H1 (cell line): Measurements from ENCODE around the gene SYP. TPM values are rescaled to one million over a fixed set of nuclear protein-coding genes. Genes with fewer than 3 reads are reported as not detected.

Experiments used
- CTCF ChIA-PET: fragments of 300-600 bp; sonication (Branson Sonifier 250); formaldehyde crosslinking; loops from one replicate; lab custom pipeline; 2021; ENCODE audit not compliant: partially characterized antibody; lab: Charles Lee
- POLR2A ChIA-PET: fragments of 300-600 bp; sonication (Branson Sonifier 250); formaldehyde crosslinking; loops from one replicate; lab custom pipeline; 2021; ENCODE audit warnings: inconsistent platforms; ENCODE audit not compliant: partially characterized antibody; lab: Charles Lee
- DNase-seq, 2 experiments: peaks; one replicate each; pipeline versions ENCODE4 v3.0.0 to v3.0.0-alpha.2; 2010 to 2022; ENCODE audit warnings: low spot score in 2 of 2, low read depth in 1 of 2, mixed read lengths in 1 of 2
- FAIRE-seq: peaks from 2 replicates; lab custom pipeline; 2011; peaks lifted over from hg19 to GRCh38; lab: Jason Lieb, UNC
- H2AFZ ChIP-seq: 2 replicates; pipeline ENCODE4 v1.8.1; 2012; ENCODE audit warnings: low read length, inconsistent platforms
- H2AK5ac ChIP-seq: 2 replicates; pipeline ENCODE4 v1.6.1; 2013; ENCODE audit warnings: low read depth, low read length
- H2BK120ac ChIP-seq: replicated peaks from 2 replicates; pipeline ENCODE3; 2013; ENCODE audit warnings: low read depth, low read length, inconsistent platforms
- H2BK12ac ChIP-seq: 2 replicates; pipeline ENCODE4 v1.6.1; 2013; ENCODE audit warnings: low read depth, low read length
- H2BK15ac ChIP-seq: 2 replicates; pipeline ENCODE4 v1.6.1; 2013; ENCODE audit warnings: low read length
- H2BK20ac ChIP-seq: 2 replicates; pipeline ENCODE4 v1.6.1; 2013; ENCODE audit warnings: low read length
- H2BK5ac ChIP-seq: 2 replicates; pipeline ENCODE4 v1.6.1; 2013; ENCODE audit warnings: low read depth, low read length
- H3K14ac ChIP-seq: 2 replicates; pipeline ENCODE4 v1.6.1; 2013; ENCODE audit warnings: inconsistent platforms; ENCODE audit not compliant: insufficient read length
- H3K18ac ChIP-seq: 2 replicates; pipeline ENCODE4 v1.6.1; 2013; ENCODE audit warnings: low read length; ENCODE audit errors: extremely low read depth
- H3K23ac ChIP-seq: 2 replicates; pipeline ENCODE4 v1.6.1; 2013; ENCODE audit warnings: inconsistent platforms; ENCODE audit not compliant: insufficient read length
- H3K23me2 ChIP-seq: 2 replicates; pipeline ENCODE4 v1.6.1; 2013; ENCODE audit warnings: low read depth, low read length
- H3K27ac ChIP-seq: 2 replicates; pipeline ENCODE4 v1.6.1; 2011; ENCODE audit warnings: low read depth, low read length, inconsistent platforms
- H3K27me3 ChIP-seq, 4 experiments: replicated peaks in 1 of 4; 1 replicate in 1 of 4; 2 replicates in 3 of 4; pipeline versions ENCODE4 v1.6.1 to v1.8.1; 2011 to 2013; ENCODE audit warnings: low read length in 3 of 4, mild to moderate bottlenecking in 3 of 4, inconsistent platforms in 2 of 4, mixed read lengths in 2 of 4, moderate library complexity in 1 of 4; ENCODE audit not compliant: control insufficient read depth in 3 of 4, insufficient read depth in 3 of 4; ENCODE audit errors: extremely low read depth in 1 of 4
- H3K36me3 ChIP-seq, 4 experiments: 2 replicates each; pipeline versions ENCODE4 v1.6.1 to v1.8.1; 2011 to 2013; ENCODE audit warnings: mild to moderate bottlenecking in 4 of 4, low read length in 3 of 4, moderate library complexity in 2 of 4, control low read depth in 1 of 4, inconsistent platforms in 1 of 4; ENCODE audit not compliant: insufficient read depth in 4 of 4, control insufficient read depth in 2 of 4
- H3K4ac ChIP-seq: replicated peaks from 2 replicates; pipeline ENCODE3; 2013; ENCODE audit warnings: low read length, low read depth, mixed read lengths, inconsistent platforms; ENCODE audit not compliant: insufficient read length
- H3K4me1 ChIP-seq, 4 experiments: replicated peaks in 1 of 4; 1 replicate in 1 of 4; 2 replicates in 3 of 4; pipeline versions ENCODE4 v1.6.1 to v1.8.1; 2011 to 2013; ENCODE audit warnings: low read length in 3 of 4, inconsistent platforms in 2 of 4, mixed read lengths in 1 of 4; ENCODE audit not compliant: insufficient read depth in 4 of 4, control insufficient read depth in 3 of 4
- H3K4me2 ChIP-seq, 2 experiments: 2 replicates each; pipeline versions ENCODE4 v1.6.1 to v1.8.1; 2011 to 2013; ENCODE audit warnings: low read depth in 2 of 2, low read length in 2 of 2, control low read depth in 1 of 2, inconsistent platforms in 1 of 2, mild to moderate bottlenecking in 1 of 2; ENCODE audit not compliant: insufficient read depth in 1 of 2
- H3K4me3 ChIP-seq, 4 experiments: fragments of 200-600, 300-600 bp in 1 of 4; sonication (generic), shearing (Covaris generic), sonication (Bioruptor Twin) in 1 of 4; 2 replicates each; pipeline versions ENCODE4 v1.5.1 to v1.8.1; 2011 to 2016; ENCODE audit warnings: low read length in 4 of 4, low read depth in 3 of 4, control low read depth in 2 of 4, inconsistent platforms in 2 of 4, mild to moderate bottlenecking in 2 of 4, mixed read lengths in 1 of 4, moderate library complexity in 1 of 4; ENCODE audit not compliant: insufficient read depth in 2 of 4; ENCODE audit errors: extremely low read depth in 1 of 4
- H3K56ac ChIP-seq: replicated peaks from 2 replicates; pipeline ENCODE3; 2013; ENCODE audit warnings: low read depth, mild to moderate bottlenecking, mixed read lengths, low read length, inconsistent platforms; ENCODE audit not compliant: insufficient read length
- H3K79me1 ChIP-seq: 2 replicates; pipeline ENCODE4 v1.6.1; 2013; ENCODE audit warnings: low read depth, low read length, control low read depth
- H3K79me2 ChIP-seq, 2 experiments: 2 replicates each; pipeline versions ENCODE4 v1.6.1 to v1.8.1; 2012 to 2013; ENCODE audit warnings: low read length in 2 of 2, mild to moderate bottlenecking in 2 of 2, inconsistent platforms in 1 of 2; ENCODE audit not compliant: insufficient read depth in 2 of 2, control insufficient read depth in 1 of 2
- H3K9ac ChIP-seq, 4 experiments: replicated peaks in 1 of 4; 1 replicate in 1 of 4; 2 replicates in 3 of 4; pipeline versions ENCODE4 v1.6.1 to v1.8.1; 2011 to 2013; ENCODE audit warnings: low read depth in 3 of 4, low read length in 3 of 4, control low read depth in 2 of 4, mild to moderate bottlenecking in 2 of 4, moderate library complexity in 2 of 4, inconsistent platforms in 1 of 4; ENCODE audit errors: extremely low read depth in 1 of 4
- H3K9me3 ChIP-seq, 2 experiments: 2 replicates each; pipeline versions ENCODE4 v1.6.1 to v1.8.1; 2012 to 2013; ENCODE audit warnings: mild to moderate bottlenecking in 2 of 2, moderate library complexity in 2 of 2, control low read depth in 1 of 2, inconsistent platforms in 1 of 2, low read depth in 1 of 2, low read length in 1 of 2, mixed read lengths in 1 of 2; ENCODE audit not compliant: insufficient read depth in 2 of 2
- H4K20me1 ChIP-seq, 2 experiments: replicated peaks in 1 of 2; 2 replicates each; pipeline versions ENCODE3 to v1.8.1; 2011 to 2013; ENCODE audit warnings: inconsistent platforms in 2 of 2, low read length in 2 of 2, mild to moderate bottlenecking in 1 of 2; ENCODE audit not compliant: insufficient read depth in 2 of 2, control insufficient read depth in 1 of 2
- H4K5ac ChIP-seq: 2 replicates; pipeline ENCODE4 v1.6.1; 2013; ENCODE audit warnings: low read length, low read depth, mixed read lengths, inconsistent platforms; ENCODE audit not compliant: insufficient read length
- H4K8ac ChIP-seq: 2 replicates; pipeline ENCODE4 v1.8.0; 2013; ENCODE audit warnings: mild to moderate bottlenecking, moderate library complexity, low read length, inconsistent platforms; ENCODE audit not compliant: insufficient read depth; ENCODE audit errors: extremely low read depth
- H4K91ac ChIP-seq: replicated peaks from 2 replicates; pipeline ENCODE3; 2013; ENCODE audit warnings: low read length, mixed read lengths, inconsistent platforms; ENCODE audit not compliant: insufficient read length
- CEBPB ChIP-seq: IDR thresholded peaks from 2 replicates; pipeline ENCODE4 v1.6.1; 2012; ENCODE audit warnings: low read depth, low read length
- CHD1 ChIP-seq: IDR thresholded peaks from 2 replicates; pipeline ENCODE4 v1.6.1; 2012; ENCODE audit warnings: low read depth, low read length, improper control_type of control experiment
- CREB1 ChIP-seq: IDR thresholded peaks from 2 replicates; pipeline ENCODE4 v1.6.1; 2012; ENCODE audit warnings: inconsistent platforms
- GTF2F1 ChIP-seq: IDR thresholded peaks from 2 replicates; pipeline ENCODE4 v1.6.1; 2012; ENCODE audit warnings: low read depth, low read length, improper control_type of control experiment, borderline replicate concordance
- KDM5A ChIP-seq: fragments of 200-600 bp; IDR thresholded peaks from 2 replicates; pipeline ENCODE4 v1.7.1; 2012; ENCODE audit warnings: mild to moderate bottlenecking, low read length, inconsistent platforms, mixed read lengths
- MAX ChIP-seq: IDR thresholded peaks from 2 replicates; pipeline ENCODE4 v1.6.1; 2012; ENCODE audit warnings: inconsistent platforms
- RBBP5 ChIP-seq: IDR thresholded peaks from 2 replicates; pipeline ENCODE4 v1.7.1; 2012; ENCODE audit warnings: low read depth, mild to moderate bottlenecking, inconsistent platforms, low read length, moderate library complexity, borderline replicate concordance
- SIN3A ChIP-seq, 2 experiments: IDR thresholded peaks in 1 of 2; conservative IDR thresholded peaks in 1 of 2; 2 replicates each; pipeline ENCODE4 v1.6.1; 2011 to 2012; ENCODE audit warnings: low read length in 2 of 2, improper control_type of control experiment in 1 of 2, low read depth in 1 of 2, mild to moderate bottlenecking in 1 of 2
- WGBS, 2 experiments: shearing (Covaris generic) in 1 of 2; methylation state at CpG; one replicate each; pipeline versions ENCODE4 v1.1.6 to v1.1.7; 2013 to 2015; ENCODE audit warnings: low lambda C conversion rate in 2 of 2, mixed read lengths in 2 of 2, inconsistent platforms in 1 of 2, low coverage in 1 of 2, missing lambda C conversion rate in 1 of 2; ENCODE audit not compliant: insufficient replicate concordance in 2 of 2, insufficient coverage in 1 of 2, insufficient read length in 1 of 2; ENCODE audit errors: extremely low coverage in 1 of 2, missing lambda C conversion rate in 1 of 2; 5-methylcytosine and 5-hydroxymethylcytosine counted together
- polyA plus RNA-seq, 7 experiments: library from polyadenylated mRNA; depleted of rRNA in 3 of 7; stranded (reverse) in 5 of 7; unstranded in 2 of 7; fragments of >200 nt in 5 of 7; fragments of 200-250 nt in 2 of 7; gene quantifications; 1 replicate in 5 of 7; 2 replicates in 1 of 7; 4 replicates in 1 of 7; pipeline versions ENCODE4 v1.2.1 to v1.2.3, GENCODE V29; 2011 to 2013; ENCODE audit warnings: missing spikeins in 2 of 7, mixed read lengths in 2 of 7
- total RNA-seq: library from RNA; stranded (reverse); fragmentation: NEBNext Ultra II Directional; extraction: Animal tissue kit (Norgen Biotek cat#: 25700); gene quantifications from 2 replicates; pipeline ENCODE4 v1.2.1, GENCODE V29; 2021

The SYP gene
- total and polyA plus RNA-seq, 2 of the 8 experiments (the other 6 are each of a cell fraction or from before 2014, with no cell fraction given): 4.3 to 10.8 TPM

- no peak overlapping the region for H2AK5ac ChIP-seq
- 89% methylated on average over 7 of the region's 9 CpGs; no CpG with 5 or more reads in 1 of the 2 experiments for WGBS, 2 experiments
- no peaks in the 10 kb centered on the region for H3K9me3 ChIP-seq
- FAIRE-seq: no peak
- TF ChIP-seq RBBP5: no peak
- TF ChIP-seq MAX: no peak
- TF ChIP-seq SIN3A (conservative IDR thresholded peaks at IDR 0.05 in 1 of 2, IDR thresholded peaks at IDR 0.05 in 1 of 2; ENCODE audit: low read depth in 1 of 2, low read length in 2 of 2): no peak
- TF ChIP-seq KDM5A: no peak
- no peak for TF ChIP-seq CREB1
- TF ChIP-seq GTF2F1: no peak
- no peak for TF ChIP-seq CEBPB
- TF ChIP-seq CHD1: no peak
- H3K4me3 ChIP-seq: no peak overlapping the region
- no peak overlapping the region for H4K91ac ChIP-seq
- H3K14ac ChIP-seq: no peak overlapping the region
- H3K36me3 ChIP-seq: no peaks in the 10 kb centered on the region
- H3K9ac ChIP-seq: no peak overlapping the region
- no peaks in the 10 kb centered on the region for H4K20me1 ChIP-seq
- H3K23ac ChIP-seq: no peak overlapping the region
- DNase-seq: no peak
- H3K79me1 ChIP-seq: no peaks in the 10 kb centered on the region
- H2BK5ac ChIP-seq: no peak overlapping the region
- no peak overlapping the region for H2BK20ac ChIP-seq
- no peak overlapping the region for H2AFZ ChIP-seq
- no peak overlapping the region for H3K4ac ChIP-seq
- no peak overlapping the region for H3K27ac ChIP-seq
- CTCF ChIA-PET: interaction anchor here (4.6 kb wide), 1 partner anchor 18 kb away, joined by 22 read pairs; no protein-coding TSS in a partner anchor
- POLR2A ChIA-PET: no interaction called here
- H2BK120ac ChIP-seq: no peak overlapping the region
- H3K27me3 ChIP-seq: no peaks in the 10 kb centered on the region
- peaks cover 0 to 9% (median 2%) of the 10 kb centered on the region in 4 experiments; a peak in 2 of 7 replicates for H3K4me1 ChIP-seq
- no peak overlapping the region for H4K5ac ChIP-seq
- no peak overlapping the region for H2BK15ac ChIP-seq
- H4K8ac ChIP-seq: no peak overlapping the region
- no peaks in the 10 kb centered on the region for H3K79me2 ChIP-seq
- H3K23me2 ChIP-seq: no peaks in the 10 kb centered on the region
- H2BK12ac ChIP-seq: no peak overlapping the region
- H3K56ac ChIP-seq: no peak overlapping the region
- H3K4me2 ChIP-seq: no peak overlapping the region
- no peak overlapping the region for H3K18ac ChIP-seq
These were observed 11.1 kb upstream of the SYP start for GRCh38 chrX:49211074-49211473.
